OCI-LY7 (cell line): ENCODE data around the gene CGRRF1. TPM values are rescaled to one million over a fixed set of nuclear protein-coding genes. Genes with fewer than 3 reads are reported as not detected.

ENCODE experiments used
- BruUV-seq: library from RNA; stranded (reverse); fragments of 400-500 nt; replicated peaks from 2 replicates; lab custom pipeline; 2021; lab: Mats Ljungman, UMichigan
- CTCF ChIA-PET: fragments of 300-600 bp; sonication (Branson Sonifier 250); formaldehyde crosslinking; loops from one replicate; lab custom pipeline; 2022; ENCODE audit warnings: antibody characterized with exemption; ENCODE audit not compliant: unreplicated experiment; lab: Charles Lee
- POLR2A ChIA-PET: fragments of 300-600 bp; sonication (Branson Sonifier 250); formaldehyde crosslinking; loops from one replicate; lab custom pipeline; 2022; ENCODE audit warnings: antibody characterized with exemption; lab: Charles Lee
- DNase-seq: peaks from one replicate; pipeline ENCODE4 v3.0.0-alpha.2; 2015; ENCODE audit warnings: low spot score
- H2AFZ ChIP-seq: fragments of 200-600 bp; sonication (generic), shearing (Covaris generic); 2 replicates; pipeline ENCODE4 v1.6.1; 2014; ENCODE audit warnings: mild to moderate bottlenecking, antibody characterized with exemption, low read length, moderate library complexity
- H3K27ac ChIP-seq: fragments of 200-600 bp; sonication (generic); 2 replicates; pipeline ENCODE4 v1.5.1; 2014; ENCODE audit warnings: mixed run types, low read depth, mild to moderate bottlenecking, moderate library complexity, low read length, inconsistent platforms; ENCODE audit not compliant: poor library complexity, severe bottlenecking
- H3K36me3 ChIP-seq: fragments of 200-600 bp; sonication (generic); 2 replicates; pipeline ENCODE4 v1.6.1; 2014; ENCODE audit warnings: mild to moderate bottlenecking, antibody characterized with exemption, low read length, moderate library complexity, mixed read lengths; ENCODE audit not compliant: insufficient read depth
- H3K4me1 ChIP-seq: fragments of 200-600 bp; sonication (generic); 2 replicates; pipeline ENCODE4 v1.5.1; 2014; ENCODE audit warnings: mild to moderate bottlenecking, low read length; ENCODE audit not compliant: insufficient read depth, poor library complexity, severe bottlenecking
- H3K4me2 ChIP-seq: fragments of 200-600 bp; sonication (generic); 2 replicates; pipeline ENCODE4 v1.6.1; 2014; ENCODE audit warnings: mild to moderate bottlenecking, low read length
- H3K4me3 ChIP-seq: fragments of 200-600 bp; sonication (generic); 2 replicates; pipeline ENCODE4 v1.5.1; 2014; ENCODE audit warnings: mild to moderate bottlenecking, low read depth, low read length; ENCODE audit not compliant: poor library complexity, severe bottlenecking
- H3K79me2 ChIP-seq: fragments of 200-600 bp; sonication (generic); 2 replicates; pipeline ENCODE4 v1.6.1; 2016; ENCODE audit warnings: low read depth, mild to moderate bottlenecking, low read length, moderate library complexity, mixed read lengths; ENCODE audit not compliant: insufficient read depth
- H3K9me2 ChIP-seq: fragments of 200-600 bp; sonication (generic); 2 replicates; pipeline ENCODE4 v1.6.1; 2016; ENCODE audit warnings: mild to moderate bottlenecking, low read length, mixed read lengths; ENCODE audit not compliant: insufficient read depth
- H3K9me3 ChIP-seq: fragments of 200-600 bp; sonication (generic); 2 replicates; pipeline ENCODE4 v1.6.1; 2014; ENCODE audit warnings: mild to moderate bottlenecking, mixed run types, low read length, mixed read lengths
- H4K20me1 ChIP-seq: fragments of 200-600 bp; sonication (generic); 2 replicates; pipeline ENCODE4 v1.6.1; 2014; ENCODE audit warnings: mild to moderate bottlenecking, antibody characterized with exemption, low read length, moderate library complexity, mixed read lengths; ENCODE audit not compliant: insufficient read depth
- EZH2phosphoT487 ChIP-seq: fragments of 200-600 bp; sonication (generic); IDR thresholded peaks from 2 replicates; pipeline ENCODE4 v1.6.1; 2018; ENCODE audit warnings: low read depth, borderline replicate concordance, mild to moderate bottlenecking, mixed run types, antibody characterized with exemption, low read length, moderate library complexity, mixed read lengths
- intact Hi-C: fragments of 100-400 bp; cut with micrococcal nuclease; formaldehyde crosslinking; loops from one replicate; pipeline ENCODE4 v1.10.0; 2022; ENCODE audit not compliant: unreplicated experiment
- total RNA-seq, 2 experiments: library from RNA; depleted of rRNA in 1 of 2; stranded (reverse); fragments of >200 nt in 1 of 2; shearing (Covaris generic) in 1 of 2; gene quantifications; 2 replicates each; pipeline ENCODE4 v1.2.3, GENCODE V29; 2014 to 2022
- TF ChIP-seq, protein P1 (sequence below): fragments of 200-600 bp; sonication (generic); conservative IDR thresholded peaks from 2 replicates; pipeline ENCODE4 v1.5.1; 2014; ENCODE audit warnings: mild to moderate bottlenecking, antibody characterized with exemption, low read length, moderate library complexity, mixed read lengths

Gene CGRRF1
- total RNA-seq, 2 experiments from 2014 or later, result 8.4 to 13.4 TPM

DNA sequence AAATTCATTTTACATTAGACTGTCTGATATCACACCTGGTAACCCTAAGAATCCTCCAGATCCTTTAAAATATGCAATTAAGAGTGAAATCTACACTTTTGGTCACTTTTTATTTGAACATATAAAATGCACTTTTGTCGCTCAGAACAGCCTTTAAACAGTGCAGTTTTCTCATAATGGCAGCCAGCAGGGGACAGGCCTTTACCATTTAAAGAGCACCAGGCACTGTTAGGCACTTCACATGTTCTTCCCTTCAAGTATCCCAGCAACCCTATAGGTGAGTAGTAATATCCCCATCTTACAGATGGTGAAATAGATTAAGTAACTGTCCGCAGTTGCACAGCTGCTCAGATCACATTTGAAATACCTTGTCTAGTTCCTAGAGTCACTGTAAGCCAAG is 45.9 kb downstream of the CGRRF1 start:
- H3K27ac ChIP-seq, result no peak overlapping the region
- H2AFZ ChIP-seq, result no peak overlapping the region
- H3K4me1 ChIP-seq, result peaks cover 3% of the 10 kb centered on the region
- TF ChIP-seq EZH2phosphoT487, result no peak
- TF ChIP-seq, protein P1, sequence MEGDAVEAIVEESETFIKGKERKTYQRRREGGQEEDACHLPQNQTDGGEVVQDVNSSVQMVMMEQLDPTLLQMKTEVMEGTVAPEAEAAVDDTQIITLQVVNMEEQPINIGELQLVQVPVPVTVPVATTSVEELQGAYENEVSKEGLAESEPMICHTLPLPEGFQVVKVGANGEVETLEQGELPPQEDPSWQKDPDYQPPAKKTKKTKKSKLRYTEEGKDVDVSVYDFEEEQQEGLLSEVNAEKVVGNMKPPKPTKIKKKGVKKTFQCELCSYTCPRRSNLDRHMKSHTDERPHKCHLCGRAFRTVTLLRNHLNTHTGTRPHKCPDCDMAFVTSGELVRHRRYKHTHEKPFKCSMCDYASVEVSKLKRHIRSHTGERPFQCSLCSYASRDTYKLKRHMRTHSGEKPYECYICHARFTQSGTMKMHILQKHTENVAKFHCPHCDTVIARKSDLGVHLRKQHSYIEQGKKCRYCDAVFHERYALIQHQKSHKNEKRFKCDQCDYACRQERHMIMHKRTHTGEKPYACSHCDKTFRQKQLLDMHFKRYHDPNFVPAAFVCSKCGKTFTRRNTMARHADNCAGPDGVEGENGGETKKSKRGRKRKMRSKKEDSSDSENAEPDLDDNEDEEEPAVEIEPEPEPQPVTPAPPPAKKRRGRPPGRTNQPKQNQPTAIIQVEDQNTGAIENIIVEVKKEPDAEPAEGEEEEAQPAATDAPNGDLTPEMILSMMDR, result no peak
- no peaks in the 10 kb centered on the region for H3K36me3 ChIP-seq
- ChIA-PET CTCF (no interaction called here), POLR2A (no interaction called here)
- H3K9me2 ChIP-seq, result no peaks in the 10 kb centered on the region
- BruUV-seq, result no TSS peak
- H3K9me3 ChIP-seq, result no peaks in the 10 kb centered on the region
- no peak for DNase-seq
- no peak overlapping the region for H3K4me2 ChIP-seq
- no peaks in the 10 kb centered on the region for H4K20me1 ChIP-seq
- H3K4me3 ChIP-seq, result no peak overlapping the region
- intact Hi-C loops, result no loop called here
- no peaks in the 10 kb centered on the region for H3K79me2 ChIP-seq

DNA sequence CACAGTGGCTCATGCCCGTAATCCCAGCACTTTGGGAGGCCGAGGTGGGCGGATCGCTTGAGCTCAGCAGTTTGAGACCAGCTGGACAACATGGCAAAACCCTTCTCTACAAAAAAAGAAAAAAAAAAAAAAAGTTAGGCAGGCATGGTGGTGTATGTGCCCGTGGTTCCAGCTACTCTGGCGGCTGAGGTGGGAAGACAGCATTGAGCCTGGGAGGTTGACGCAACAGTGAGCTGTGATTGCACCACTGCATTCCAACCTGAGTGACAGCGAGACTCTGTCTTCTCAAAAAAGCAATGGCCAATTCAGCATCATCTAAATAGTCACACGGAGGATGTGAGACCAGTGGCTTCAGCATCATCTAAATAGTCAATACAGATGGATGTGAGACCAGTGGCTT is 46.8 kb downstream of the CGRRF1 start:
- DNase-seq, result no peak
- H3K4me3 ChIP-seq, result no peak overlapping the region
- BruUV-seq, result no TSS peak
- no peaks in the 10 kb centered on the region for H3K9me3 ChIP-seq
- TF ChIP-seq EZH2phosphoT487, result no peak
- TF ChIP-seq, protein P1, result no peak
- H3K4me2 ChIP-seq, result no peak overlapping the region
- intact Hi-C loops, result no loop called here
- ChIA-PET POLR2A (interaction anchor here (0.6 kb wide), 1 partner anchor 41 kb away, joined by 3 read pairs; no protein-coding TSS in a partner anchor), CTCF (no interaction called here)
- H3K9me2 ChIP-seq, result no peaks in the 10 kb centered on the region
- H3K79me2 ChIP-seq, result no peaks in the 10 kb centered on the region
- no peak overlapping the region for H3K27ac ChIP-seq
- H4K20me1 ChIP-seq, result no peaks in the 10 kb centered on the region
- no peaks in the 10 kb centered on the region for H3K36me3 ChIP-seq
- no peaks in the 10 kb centered on the region for H3K4me1 ChIP-seq
- H2AFZ ChIP-seq, result no peak overlapping the region

DNA sequence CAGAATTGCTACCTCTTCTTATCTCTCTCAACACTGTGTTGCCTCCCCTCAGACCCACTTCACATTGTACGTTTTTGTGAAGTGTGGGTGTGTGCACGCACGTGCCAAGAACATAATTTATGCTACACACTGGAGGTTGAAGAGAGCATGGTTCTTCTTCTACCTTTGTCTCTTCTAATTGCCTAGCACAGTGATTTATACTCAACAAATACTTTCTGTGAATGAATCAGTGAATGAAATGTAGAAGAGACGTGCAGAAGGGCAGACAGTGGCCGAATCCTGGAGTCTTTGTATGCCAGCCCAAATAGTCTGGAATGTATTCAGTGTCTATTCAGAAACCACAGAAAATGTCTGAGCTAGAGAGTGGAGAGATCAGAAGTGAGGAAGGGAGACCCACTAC is 52.6 kb downstream of the CGRRF1 start:
- no peak overlapping the region for H3K27ac ChIP-seq
- no peaks in the 10 kb centered on the region for H3K36me3 ChIP-seq
- DNase-seq, result no peak
- ChIA-PET POLR2A (no interaction called here), CTCF (no interaction called here)
- no peak overlapping the region for H3K4me2 ChIP-seq
- H3K9me3 ChIP-seq, result no peaks in the 10 kb centered on the region
- H2AFZ ChIP-seq, result no peak overlapping the region
- no peaks in the 10 kb centered on the region for H3K9me2 ChIP-seq
- intact Hi-C loops, result loop anchor here (10.0 kb wide), 1 partner anchor 198 kb away; no protein-coding TSS in a partner anchor
- H3K79me2 ChIP-seq, result no peaks in the 10 kb centered on the region
- no TSS peak for BruUV-seq
- H3K4me3 ChIP-seq, result no peak overlapping the region
- TF ChIP-seq, protein P1, result no peak
- TF ChIP-seq EZH2phosphoT487, result no peak
- H4K20me1 ChIP-seq, result peaks cover 8% of the 10 kb centered on the region; the same call in 1 of the 2 replicates
- peaks cover 31% of the 10 kb centered on the region for H3K4me1 ChIP-seq
